Mononuclear cell (primary cell): Measurements from ENCODE around the gene GPC3. TPM values are rescaled to one million over a fixed set of nuclear protein-coding genes. Genes with fewer than 3 reads are reported as not detected.

ENCODE experiments used
- H3K27me3 ChIP-seq: 2 replicates; pipeline ENCODE4 v1.6.0; 2011; ENCODE audit warnings: low read length, control low read depth; ENCODE audit not compliant: insufficient read depth
- H3K4me1 ChIP-seq: 2 replicates; pipeline ENCODE4 v1.5.1; 2011; ENCODE audit warnings: mild to moderate bottlenecking, low read length, control low read depth; ENCODE audit not compliant: insufficient read depth
- H3K4me3 ChIP-seq: 2 replicates; pipeline ENCODE4 v1.5.1; 2011; ENCODE audit warnings: mild to moderate bottlenecking, low read length, moderate library complexity
- H3K9me3 ChIP-seq: 2 replicates; pipeline ENCODE4 v1.5.1; 2011; ENCODE audit warnings: low read depth, mild to moderate bottlenecking, control low read depth, low read length
- total RNA-seq: library from RNA; depleted of rRNA; stranded (reverse); fragments of >200 nt; gene quantifications from one replicate; pipeline ENCODE4 v1.2.3, GENCODE V29; 2012

The GPC3 gene
- total RNA-seq, 1 donor, result 0.31 TPM

DNA sequence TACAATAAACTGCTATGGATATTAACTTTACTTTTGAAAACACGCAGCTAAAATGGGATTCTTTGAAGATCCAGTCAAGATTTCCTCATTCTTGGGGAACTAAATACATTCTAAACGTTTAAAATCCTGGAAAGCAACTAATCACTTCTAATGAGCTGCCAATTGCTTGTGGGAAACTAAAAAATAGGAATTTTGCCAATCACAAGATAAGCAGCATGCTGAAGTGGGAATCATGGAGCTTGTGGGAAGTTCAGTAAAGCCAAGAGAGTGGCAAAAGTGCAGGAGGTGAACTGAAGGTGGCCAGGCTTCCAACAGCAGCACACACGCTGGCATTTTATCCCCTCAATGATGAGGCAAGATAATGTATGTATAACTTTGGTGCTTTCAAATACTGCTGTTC is 133.0 kb downstream of the GPC3 start:
- H3K4me1 ChIP-seq, result no peaks in the 10 kb centered on the region
- H3K27me3 ChIP-seq, result no peaks in the 10 kb centered on the region
- no peak overlapping the region for H3K4me3 ChIP-seq
- no peaks in the 10 kb centered on the region for H3K9me3 ChIP-seq

DNA sequence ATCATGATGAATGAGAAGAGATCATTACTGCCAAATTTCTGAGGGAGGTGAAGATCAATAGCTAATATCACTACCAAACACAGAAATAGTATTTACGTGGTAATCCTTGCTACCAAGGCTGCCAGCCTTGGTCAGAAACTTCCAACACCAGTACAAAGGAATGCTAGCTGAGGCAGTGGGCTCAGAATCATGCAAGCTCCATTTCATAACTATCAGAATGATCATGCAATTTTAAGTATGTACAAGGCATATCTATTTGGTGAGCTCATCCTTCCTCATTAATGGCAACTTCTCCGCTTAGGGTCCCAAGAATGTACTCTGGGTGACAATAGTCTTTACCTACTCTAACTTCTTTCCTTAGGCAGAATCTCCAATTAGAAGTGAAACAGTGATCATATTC is 135.0 kb downstream of the GPC3 start:
- H3K4me1 ChIP-seq, result no peaks in the 10 kb centered on the region
- no peaks in the 10 kb centered on the region for H3K9me3 ChIP-seq
- H3K27me3 ChIP-seq, result no peaks in the 10 kb centered on the region
- no peak overlapping the region for H3K4me3 ChIP-seq

DNA sequence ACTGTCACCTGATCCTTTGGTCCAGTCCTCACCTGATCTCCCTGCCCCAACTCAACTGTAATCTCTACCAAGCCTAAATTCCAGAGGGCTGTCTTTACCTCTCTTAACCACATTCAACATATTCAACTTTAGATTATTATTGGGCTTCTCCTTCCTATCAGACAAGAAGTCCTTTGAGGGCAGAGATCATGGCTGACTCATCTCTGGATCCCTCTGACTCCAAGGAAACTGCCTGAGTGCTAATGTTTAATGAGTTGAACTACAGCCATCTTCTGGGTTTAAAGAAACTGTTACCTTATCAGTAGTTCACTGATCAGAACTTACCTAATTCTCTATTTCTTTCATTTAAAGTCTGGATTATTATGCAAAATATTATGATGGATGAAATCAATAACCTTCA is 135.7 kb downstream of the GPC3 start:
- Histone ChIP-seq H3K4me3 (no peak overlapping the region), H3K9me3 (no peaks in the 10 kb centered on the region), H3K4me1 (no peaks in the 10 kb centered on the region), H3K27me3 (no peaks in the 10 kb centered on the region)

DNA sequence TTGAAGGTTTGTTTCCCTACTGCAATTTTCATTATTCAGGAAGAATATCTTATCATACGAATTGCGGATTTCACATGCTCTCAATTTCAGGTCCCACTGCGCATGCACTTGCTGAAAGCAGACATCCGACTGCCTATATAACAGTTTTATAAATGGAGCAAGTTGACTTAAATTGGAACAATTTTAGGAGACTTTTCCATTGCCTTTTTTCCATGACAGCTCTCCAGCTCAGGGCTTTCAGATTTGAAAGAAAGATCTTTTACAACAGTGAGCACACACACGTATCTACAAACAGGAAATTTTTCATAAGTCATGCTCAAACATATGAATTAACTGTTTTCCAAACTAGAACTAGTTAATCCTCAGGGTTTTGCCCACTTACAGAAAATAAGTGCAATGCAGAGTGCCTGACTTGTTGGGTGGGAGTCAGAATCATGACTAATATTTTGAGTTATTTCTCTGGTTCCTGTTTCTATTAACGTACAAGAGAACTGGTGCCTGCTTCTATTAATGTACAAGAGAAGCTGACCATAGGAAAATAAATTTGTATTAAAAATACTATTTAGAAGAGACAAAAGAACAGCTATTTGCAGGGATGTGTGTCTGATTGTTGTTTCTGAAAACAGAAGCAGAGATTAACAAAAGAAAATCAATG is 137.9 kb downstream of the GPC3 start:
- Histone ChIP-seq H3K4me3 (no peak overlapping the region), H3K27me3 (no peaks in the 10 kb centered on the region), H3K4me1 (no peaks in the 10 kb centered on the region), H3K9me3 (no peaks in the 10 kb centered on the region)

DNA sequence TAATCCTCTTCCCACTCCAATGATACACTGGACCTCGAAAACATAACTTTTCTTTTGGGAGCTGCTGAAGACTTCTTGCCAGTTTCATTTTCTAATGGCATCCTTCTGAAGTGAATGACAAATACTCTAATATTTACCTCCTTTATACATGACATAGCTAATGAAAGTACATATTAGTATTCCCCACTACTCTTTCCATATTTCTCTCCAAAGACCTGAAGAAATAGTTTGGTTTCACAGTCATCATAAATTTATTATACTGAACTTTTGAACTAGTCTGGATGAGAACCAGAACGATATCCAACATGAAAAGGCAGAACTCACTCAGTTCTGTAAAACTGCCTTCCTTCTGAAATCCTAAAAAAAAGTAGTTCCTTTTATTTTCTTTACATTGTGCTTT is 139.1 kb downstream of the GPC3 start:
- Histone ChIP-seq H3K4me3 (no peak overlapping the region), H3K4me1 (no peaks in the 10 kb centered on the region), H3K27me3 (no peaks in the 10 kb centered on the region), H3K9me3 (no peaks in the 10 kb centered on the region)

DNA sequence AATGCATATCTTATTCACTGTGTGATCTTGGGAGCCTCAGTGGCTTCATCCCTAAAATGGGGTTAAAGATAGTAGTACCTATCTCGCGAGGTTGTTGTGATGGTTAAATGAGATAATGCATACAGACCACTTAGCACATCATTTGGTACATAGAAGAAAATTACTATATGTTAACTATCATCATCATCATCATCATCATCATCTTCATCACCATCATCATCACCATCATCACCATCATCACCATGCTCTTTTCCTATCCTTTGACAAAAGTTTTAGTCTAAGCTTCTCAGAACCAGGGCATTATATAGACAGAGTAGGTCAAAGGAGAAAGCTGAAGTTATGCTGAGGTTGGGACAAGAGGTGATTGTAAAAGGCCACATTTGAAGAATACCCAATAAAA is 145.0 kb downstream of the GPC3 start:
- Histone ChIP-seq H3K9me3 (no peaks in the 10 kb centered on the region), H3K4me3 (no peak overlapping the region), H3K27me3 (no peaks in the 10 kb centered on the region), H3K4me1 (no peaks in the 10 kb centered on the region)

DNA sequence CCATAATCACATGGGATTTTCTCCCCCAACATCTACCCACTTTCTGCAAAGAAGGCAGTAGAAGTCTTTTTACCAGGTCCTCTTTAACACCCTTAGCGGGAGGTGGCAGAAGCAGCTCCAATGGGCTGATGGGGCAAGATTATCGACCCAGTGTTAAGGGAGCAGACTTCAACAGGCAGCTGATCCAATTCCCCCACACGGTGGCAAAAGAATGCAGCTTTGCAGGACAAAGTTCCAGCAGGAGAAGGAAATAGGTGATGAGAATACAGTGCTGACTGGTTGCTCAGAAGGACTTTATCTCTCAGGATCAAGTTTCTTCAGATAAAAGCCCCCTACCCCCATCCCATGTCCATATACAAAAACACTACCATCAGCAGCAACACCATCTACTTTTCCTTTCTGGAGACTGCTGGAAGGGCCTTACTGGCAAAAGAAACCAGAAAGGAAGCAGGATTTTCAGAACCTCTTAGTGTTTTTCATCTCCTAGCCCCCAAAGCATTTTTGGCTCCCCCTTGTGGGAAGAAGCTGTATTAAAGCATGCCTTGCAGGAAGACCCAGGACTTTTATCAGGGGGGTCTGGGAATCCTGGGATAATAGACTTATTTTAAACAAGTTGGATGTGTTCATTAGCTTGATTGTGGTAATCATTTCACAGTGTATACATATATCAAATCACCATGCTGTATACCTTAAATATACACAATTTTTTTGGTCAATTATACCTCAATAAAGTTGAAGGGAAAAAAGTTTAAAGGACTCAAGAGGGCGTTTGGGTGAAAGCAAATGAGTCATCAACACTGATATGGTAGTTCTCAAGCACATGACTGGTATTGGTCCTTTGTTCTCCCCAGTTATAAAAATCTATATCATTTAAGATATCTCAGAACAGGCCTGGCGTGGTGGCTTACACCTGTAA is 146.4 kb downstream of the GPC3 start:
- Histone ChIP-seq H3K27me3 (no peaks in the 10 kb centered on the region), H3K4me1 (no peaks in the 10 kb centered on the region), H3K9me3 (no peaks in the 10 kb centered on the region), H3K4me3 (no peak overlapping the region)

DNA sequence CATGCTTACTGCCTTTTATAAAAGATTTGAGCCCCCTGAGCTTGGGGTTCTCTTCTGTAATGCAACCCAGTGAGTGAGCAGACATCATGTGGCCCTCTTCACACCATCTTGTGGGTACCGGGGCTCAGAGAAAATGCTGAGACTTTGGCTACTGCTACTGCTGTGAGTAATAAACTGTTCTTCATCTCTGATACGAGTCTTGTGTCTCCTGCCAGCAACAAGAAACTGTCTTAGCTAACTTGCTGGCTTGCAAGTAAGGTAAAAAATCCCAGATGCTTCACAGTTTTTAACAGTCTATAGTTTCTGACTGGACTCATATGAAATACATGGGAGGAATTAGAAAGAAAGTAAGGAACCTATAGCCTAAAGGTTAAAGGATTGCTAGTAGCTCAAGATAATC is 148.3 kb downstream of the GPC3 start:
- Histone ChIP-seq H3K4me3 (no peak overlapping the region), H3K27me3 (no peaks in the 10 kb centered on the region), H3K4me1 (no peaks in the 10 kb centered on the region)

DNA sequence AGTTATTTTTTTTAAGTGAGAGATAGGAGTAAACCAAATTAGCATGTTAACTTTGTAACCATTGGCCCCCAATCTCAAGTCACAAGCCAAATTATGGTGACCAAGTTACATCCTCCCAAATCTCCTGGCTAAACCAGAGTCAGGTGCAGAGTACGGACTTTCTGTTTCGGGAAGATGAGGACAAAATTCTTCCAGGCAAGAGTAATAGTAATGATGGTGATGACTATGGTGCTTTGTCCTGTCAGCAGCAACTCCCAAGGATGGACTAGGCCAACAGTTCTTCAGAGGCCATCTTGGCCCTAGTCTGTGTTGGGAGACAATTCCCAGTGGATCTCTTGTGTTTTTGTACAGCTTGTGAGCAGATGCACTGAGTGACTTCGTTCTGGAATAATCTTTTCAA is 148.8 kb downstream of the GPC3 start:
- no peaks in the 10 kb centered on the region for H3K9me3 ChIP-seq
- H3K4me3 ChIP-seq, result no peak overlapping the region
- H3K4me1 ChIP-seq, result no peaks in the 10 kb centered on the region
- H3K27me3 ChIP-seq, result no peaks in the 10 kb centered on the region

More for the DNA sequence above, 148.3 kb downstream of the GPC3 start:
- no peaks in the 10 kb centered on the region for H3K9me3 ChIP-seq

DNA sequence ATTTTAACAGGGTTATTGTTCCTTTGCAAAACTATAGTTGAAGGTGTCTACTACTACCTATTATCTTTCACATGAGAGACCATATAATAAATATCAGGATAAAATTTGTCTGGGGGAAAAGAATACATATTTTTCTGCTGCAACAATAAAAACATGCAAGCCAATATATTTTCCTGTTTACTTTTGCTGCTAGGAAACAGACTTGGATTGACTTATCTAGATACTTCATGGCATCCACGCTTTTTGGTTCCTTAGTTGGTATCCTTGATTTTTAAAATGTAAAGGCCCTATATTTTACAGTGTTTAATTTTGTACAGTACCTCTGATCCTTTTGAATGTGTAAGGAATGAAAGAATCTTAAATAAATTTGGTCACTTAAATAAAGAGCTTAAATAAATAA is 150.6 kb downstream of the GPC3 start:
- H3K9me3 ChIP-seq, result no peaks in the 10 kb centered on the region
- H3K4me3 ChIP-seq, result no peak overlapping the region
- H3K27me3 ChIP-seq, result no peaks in the 10 kb centered on the region
- no peaks in the 10 kb centered on the region for H3K4me1 ChIP-seq

DNA sequence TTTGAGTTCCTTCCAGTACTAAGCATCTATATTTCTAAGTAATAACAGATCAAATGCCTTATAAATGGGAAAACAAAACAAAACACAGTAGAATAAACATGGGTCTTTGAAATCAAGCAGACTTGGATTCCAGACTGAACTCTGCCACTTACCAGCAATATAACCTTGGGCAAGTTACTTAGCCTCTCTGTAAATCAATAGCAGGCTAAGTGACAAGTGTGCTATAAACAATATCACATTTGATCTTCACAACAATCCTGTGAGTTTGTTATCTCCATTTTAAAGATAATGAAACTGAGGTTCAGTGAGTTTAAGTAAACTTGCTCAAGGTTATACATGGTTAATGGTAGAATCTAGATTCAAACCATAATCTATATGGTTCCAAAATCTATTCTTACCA is 165.8 kb downstream of the GPC3 start:
- Histone ChIP-seq H3K9me3 (no peaks in the 10 kb centered on the region), H3K4me3 (no peak overlapping the region), H3K4me1 (no peaks in the 10 kb centered on the region), H3K27me3 (no peaks in the 10 kb centered on the region)

DNA sequence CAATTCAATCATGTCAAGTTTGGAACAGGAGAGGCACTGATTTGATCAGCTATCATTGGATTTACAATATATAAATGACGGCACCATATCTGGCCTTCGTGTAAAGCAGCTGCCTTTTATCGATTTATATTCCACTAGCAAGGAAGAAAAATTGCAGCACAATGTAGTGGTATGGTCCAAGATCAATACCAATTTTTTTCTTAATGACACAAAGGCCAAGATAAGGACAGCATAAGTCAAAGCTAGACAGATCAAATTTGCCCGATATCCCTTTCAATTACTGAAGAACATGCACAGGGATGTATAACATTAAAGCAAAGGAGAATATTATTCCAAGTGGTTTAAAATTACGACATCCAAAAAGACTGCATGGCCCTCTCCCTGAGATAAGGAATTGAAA is 167.4 kb downstream of the GPC3 start:
- Histone ChIP-seq H3K4me3 (no peak overlapping the region), H3K27me3 (no peaks in the 10 kb centered on the region), H3K4me1 (no peaks in the 10 kb centered on the region), H3K9me3 (no peaks in the 10 kb centered on the region)

DNA sequence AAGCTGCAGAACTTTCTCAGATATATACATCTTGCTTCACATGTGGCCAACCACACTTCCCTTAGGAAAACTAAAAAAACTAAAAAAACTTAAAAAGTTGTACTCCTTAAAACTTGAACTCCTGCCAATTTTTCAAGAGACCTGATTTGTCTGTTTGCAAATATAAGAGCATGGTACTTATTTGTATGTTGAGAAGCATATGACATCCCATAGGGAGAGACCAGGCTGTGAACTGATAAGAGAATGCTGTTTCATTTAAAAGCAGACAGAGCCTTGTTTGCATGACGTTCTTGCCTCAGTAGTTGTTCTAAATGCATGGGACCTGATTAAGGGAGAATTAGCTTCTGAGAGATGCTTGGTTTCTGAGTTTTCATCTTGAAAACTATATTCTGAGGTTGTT is 169.9 kb downstream of the GPC3 start:
- H3K27me3 ChIP-seq, result no peaks in the 10 kb centered on the region
- no peak overlapping the region for H3K4me3 ChIP-seq
- H3K4me1 ChIP-seq, result no peaks in the 10 kb centered on the region
- no peaks in the 10 kb centered on the region for H3K9me3 ChIP-seq

DNA sequence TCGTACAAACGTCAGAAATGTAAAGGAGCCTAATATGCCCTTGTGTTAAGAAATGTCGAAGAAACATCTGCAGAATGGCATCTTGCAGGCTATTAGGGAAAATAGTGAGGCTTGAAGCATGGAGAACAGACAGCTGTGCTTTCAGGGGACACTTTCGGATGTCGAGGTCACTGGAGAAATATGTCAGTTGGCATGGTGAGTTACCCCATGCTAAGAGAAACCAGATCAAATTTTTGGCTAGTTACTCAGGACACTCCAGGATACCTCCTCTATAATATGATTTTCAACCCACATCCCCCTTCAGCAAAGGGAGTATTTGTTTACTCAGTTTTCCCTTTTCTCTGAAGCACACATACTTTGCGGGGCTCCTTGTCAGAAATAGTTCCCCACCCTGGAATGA is 171.4 kb downstream of the GPC3 start:
- Histone ChIP-seq H3K4me3 (no peak overlapping the region), H3K27me3 (no peaks in the 10 kb centered on the region), H3K4me1 (no peaks in the 10 kb centered on the region), H3K9me3 (no peaks in the 10 kb centered on the region)

DNA sequence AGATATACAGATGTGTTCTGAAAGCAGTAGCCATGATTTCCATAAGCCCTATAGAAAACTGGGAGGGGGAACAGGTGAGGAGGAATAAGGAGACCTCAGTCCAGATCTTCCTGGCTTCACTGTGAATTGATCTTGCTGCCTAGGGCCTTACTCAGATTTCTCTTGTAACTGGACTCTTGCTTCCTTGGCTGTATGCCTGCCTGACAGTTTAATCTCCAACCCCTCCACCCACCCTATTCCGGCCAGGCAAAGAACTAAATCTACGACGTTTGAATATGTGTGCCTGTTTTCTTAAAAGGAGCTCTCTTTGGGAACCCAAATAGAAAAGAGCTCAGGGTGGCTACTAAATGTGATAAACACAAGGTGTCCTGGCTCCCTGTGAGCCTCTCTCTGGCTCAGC is 173.0 kb downstream of the GPC3 start:
- Histone ChIP-seq H3K4me3 (no peak overlapping the region), H3K27me3 (no peaks in the 10 kb centered on the region), H3K9me3 (no peaks in the 10 kb centered on the region), H3K4me1 (no peaks in the 10 kb centered on the region)

DNA sequence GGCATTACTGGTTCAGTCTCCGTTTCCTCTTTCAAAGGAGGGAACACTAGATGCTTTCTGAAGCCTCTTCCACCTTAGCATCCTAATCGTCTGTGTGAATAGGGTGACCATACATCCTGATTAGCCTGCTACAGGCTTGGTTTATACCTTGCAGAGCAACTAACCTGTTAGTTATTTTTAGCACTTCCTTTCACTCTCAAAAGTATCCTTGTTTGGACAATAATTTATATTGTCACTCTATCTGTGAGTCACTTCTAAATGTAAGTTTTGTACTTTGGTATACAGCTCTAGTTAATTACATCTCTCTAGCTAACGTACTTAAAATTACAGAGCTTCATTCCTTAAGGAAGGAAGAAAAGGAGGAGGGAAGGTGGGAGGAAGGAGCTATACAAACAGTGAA is 174.5 kb downstream of the GPC3 start:
- Histone ChIP-seq H3K27me3 (no peaks in the 10 kb centered on the region), H3K4me1 (no peaks in the 10 kb centered on the region)

More for the DNA sequence above, 174.5 kb downstream of the GPC3 start:
- H3K4me3 ChIP-seq, result no peak overlapping the region
- no peaks in the 10 kb centered on the region for H3K9me3 ChIP-seq
